ENCODE results near the gene LRRC23.
A peak's percentile ranks its signal among the peaks of the same experiment; 100 is the strongest.

LRRC23 gene

DNA sequence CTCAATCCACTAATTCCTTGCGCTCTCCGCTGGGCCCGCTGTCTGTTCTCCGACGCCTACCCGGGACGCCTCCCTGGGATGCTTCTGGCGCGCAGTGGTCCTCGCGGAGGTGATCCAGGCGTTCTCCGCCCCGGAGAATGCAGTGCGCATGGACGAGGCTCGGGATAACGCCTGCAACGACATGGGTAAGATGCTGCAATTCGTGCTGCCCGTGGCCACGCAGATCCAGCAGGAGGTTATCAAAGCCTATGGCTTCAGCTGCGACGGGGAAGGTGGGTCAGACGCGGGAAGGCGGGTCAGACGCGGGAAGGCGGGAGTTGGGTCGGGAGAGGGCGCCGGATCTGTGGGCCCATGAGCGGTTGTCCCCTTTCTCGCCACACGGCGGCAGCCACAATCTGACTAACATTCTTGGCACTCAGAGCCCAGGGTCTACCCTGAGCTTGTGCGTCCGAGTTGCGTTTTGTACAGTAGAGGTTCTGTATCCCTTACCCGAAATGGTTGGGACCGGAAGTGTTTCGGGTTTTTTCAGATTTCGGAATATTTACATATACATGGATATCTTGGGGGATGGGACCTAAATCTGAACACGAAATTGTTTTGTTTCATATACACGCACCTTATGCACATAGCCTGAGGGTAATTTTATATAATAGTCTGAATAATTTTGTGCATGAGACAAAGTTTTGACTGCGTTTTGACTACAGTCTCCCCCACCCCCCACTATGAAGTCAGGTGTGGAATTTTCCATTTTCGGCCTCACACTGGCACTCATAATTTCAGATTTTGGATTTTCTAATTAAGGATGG, 40.0 kb downstream of the LRRC23 start:
- peak; percentile 95 for DNase-seq

- DNase-seq: no peak
Measured at GRCh38 chr12:6945613-6946012, 41.0 kb downstream of the LRRC23 start.

- peak; percentile 80 for DNase-seq
Measured at GRCh38 chr12:6946033-6946919, 41.7 kb downstream of the LRRC23 start.

GRCh38 chr12:6946920-6947374, 42.3 kb downstream of the LRRC23 start:
- no peak for DNase-seq

DNA sequence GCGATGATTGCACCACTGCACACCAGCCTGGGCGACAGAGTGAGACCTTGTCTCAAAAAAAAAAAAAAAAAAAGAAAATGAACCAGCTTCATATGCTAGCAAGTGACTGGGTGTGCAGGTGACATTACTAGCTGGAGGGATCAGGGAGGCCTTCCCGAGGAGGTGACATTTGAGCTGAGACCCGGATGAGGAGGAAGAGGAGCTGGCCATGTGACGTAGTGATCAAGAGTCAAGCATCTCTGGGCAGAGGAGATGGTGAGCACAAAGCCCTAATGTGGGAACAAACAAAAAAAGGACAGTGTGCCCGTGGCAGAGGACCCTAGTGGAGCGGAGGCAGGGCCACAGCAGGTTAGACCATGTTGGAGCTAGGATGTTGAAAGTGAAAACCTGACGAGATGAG, 43.0 kb downstream of the LRRC23 start:
- no peak for DNase-seq

DNA sequence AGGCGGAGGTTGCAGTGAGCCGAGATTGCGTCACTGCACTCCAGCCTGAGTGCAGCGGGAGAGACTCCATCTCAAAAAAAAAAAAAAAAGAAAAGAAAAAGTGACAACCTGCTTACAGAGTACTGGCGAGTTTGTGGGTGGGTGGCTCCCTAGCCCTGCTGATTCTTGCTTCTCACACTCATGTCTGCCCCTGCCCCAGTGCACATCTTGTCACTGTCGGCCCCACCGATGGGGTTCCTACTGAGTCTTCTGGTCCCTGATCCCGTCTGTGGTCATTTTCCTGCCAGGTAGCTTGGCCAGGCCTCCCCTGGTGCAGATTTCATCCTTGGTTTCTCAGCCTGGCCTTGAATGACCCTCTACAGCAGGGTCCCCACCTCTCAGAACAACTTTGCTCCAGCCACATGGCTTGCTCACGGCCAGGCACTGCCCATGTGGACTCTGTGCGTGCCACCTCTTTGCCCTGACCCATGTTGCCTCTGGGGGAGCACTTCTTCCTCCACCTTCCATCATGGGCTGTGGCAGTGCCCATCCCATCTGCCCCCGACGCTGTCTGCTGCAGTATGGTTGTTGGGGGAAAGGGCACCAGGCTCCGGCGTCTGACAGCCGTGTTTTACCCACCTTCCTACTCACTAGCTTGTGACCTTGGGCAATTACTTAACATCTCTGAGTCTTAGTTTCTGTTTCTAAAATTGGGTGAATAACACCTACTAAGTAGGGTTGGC, 44.4 kb downstream of the LRRC23 start:
- DNase-seq: peak; percentile 48

GRCh38 chr12:6950401-6950801, 45.8 kb downstream of the LRRC23 start:
- DNase-seq: peak; percentile 69

GRCh38 chr12:6950811-6951540, 46.4 kb downstream of the LRRC23 start, which contains the start of gene PTPN6:
Gene PTPN6, plus strand, starts transcription at chr12:6951356. Its CDS starts 157 bp downstream, at chr12:6951513.
- peak; percentile 83 for DNase-seq

GRCh38 chr12:6951551-6952120, 47.0 kb downstream of the LRRC23 start:
- peak; percentile 51 for DNase-seq

- peak; percentile 53 for DNase-seq
Measured at GRCh38 chr12:6952121-6952862, 47.7 kb downstream of the LRRC23 start.

DNA sequence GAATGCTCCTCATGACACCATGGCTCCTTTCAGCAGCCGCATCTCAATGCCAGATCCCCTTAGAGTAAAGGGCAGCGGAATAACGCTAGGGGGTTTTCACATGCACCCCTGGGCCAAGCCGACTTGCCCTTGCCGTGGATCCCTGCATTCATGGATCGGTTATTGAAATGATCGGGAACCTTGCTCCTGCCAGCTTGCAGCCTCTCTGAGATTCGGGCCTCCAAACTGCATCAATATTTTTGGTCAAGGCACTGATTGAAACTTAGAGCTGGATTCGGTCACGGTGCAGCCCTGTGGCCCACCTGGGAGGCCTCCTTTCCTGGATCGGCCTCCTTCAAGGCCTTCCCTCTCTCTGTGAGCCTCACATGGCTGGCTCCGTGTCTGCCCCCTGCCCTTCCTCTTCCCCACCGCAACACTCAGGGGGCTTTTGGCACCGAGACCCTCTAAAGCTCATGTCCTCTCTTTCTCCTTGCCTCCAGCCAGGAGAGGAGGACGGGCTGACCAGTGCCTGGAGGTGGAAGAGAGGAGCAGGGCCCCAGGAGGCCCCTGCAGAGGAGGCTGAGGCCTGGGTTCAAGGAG, 48.3 kb downstream of the LRRC23 start:
- no peak for DNase-seq

DNA sequence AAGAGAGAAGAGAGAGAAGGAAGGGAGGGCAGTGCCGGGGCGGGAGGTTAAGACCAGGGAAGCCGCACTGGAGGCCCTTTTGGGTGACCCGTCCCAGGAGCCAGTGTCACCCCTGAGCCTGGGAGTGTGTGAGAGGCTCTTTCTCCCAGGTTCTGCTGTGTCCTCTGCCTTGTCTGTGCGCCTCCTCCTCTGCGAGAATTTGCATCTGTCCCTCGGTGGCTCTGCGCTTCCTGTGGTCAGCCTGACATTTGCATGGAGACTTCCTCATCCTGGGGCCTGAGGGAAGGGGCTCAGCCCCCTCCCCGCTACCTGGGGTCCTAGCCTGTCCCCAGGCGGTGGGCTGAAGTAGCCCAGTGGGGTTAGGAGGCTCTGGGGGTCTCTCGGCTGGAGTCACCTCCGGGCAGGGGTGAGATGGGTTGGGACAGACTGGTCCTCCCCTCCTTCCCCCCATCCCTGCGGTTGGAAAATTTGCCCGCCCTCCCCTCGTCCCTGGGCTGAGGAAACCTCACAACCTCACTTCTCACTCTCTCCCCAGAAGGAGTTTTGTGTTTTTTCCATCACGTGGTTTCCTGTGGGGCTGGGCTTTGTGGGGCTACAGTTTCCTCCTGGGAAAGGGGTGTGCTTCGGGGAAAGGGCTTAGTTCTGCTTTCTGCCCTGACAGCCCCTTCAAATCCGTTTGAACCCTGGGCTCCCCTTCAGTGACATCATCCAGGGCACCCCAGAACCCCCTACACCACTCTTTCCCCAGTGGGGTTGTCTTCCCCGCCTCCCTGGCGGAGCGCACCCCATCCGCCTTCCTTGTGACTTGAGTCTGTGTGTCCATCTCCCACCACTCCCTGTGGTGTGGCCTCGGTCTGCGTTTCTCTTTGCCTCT, 49.1 kb downstream of the LRRC23 start:
- DNase-seq: peak; percentile 91

- no peak for DNase-seq
Measured at GRCh38 chr12:6954316-6955107, 49.9 kb downstream of the LRRC23 start.

GRCh38 chr12:6955108-6956020, 50.7 kb downstream of the LRRC23 start:
- no peak for DNase-seq

- no peak for DNase-seq
Measured at GRCh38 chr12:6956021-6956727, 51.6 kb downstream of the LRRC23 start.

DNA sequence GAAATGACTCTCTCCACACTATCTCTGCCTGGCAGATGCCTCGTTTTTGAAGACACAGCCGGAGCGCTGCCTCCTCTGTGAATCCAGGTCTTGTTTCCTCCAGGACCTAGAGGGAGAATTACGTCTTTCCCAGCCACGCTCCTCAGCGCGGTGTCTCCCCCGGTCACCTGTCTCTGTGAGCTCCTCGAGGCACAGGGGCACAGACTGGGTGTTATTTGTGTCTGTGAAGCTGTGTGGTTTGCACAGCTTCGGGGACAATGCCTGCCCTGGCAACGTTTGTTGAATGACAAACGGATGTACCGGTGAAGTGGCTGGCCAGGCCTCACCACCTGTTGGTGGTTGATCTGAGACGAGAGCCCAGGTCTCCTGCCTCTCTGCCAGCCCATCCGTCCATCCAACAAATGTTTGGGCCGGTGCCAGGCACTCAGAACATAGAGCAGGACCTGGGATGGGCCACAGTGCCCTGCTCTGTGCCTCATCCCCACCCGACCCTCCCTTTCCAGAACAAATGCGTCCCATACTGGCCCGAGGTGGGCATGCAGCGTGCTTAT, 52.6 kb downstream of the LRRC23 start:
- no peak for DNase-seq

All from activated CD4-positive, alpha-beta T cell treated with anti-CD3 and anti-CD28 coated beads, Interleukin-10, Interleukin-2, amounts not matched to agents 100 ng/mL and 50 ng/mL, durations not matched to agents 16 hours and 8 hours (primary cell).